Amniotic epithelial cell (primary cell): ENCODE results near the gene ARHGEF37.
"Not testable (repeated sequence)": the region's sequence is repeated elsewhere in the genome, so short reads cannot be mapped to it uniquely, and the experiment has no call there.

Source experiments
- DNase-seq: peaks from one replicate; pipeline ENCODE4 v3.0.0-alpha.2; 2010; ENCODE audit warnings: low read depth

ARHGEF37 gene

DNA sequence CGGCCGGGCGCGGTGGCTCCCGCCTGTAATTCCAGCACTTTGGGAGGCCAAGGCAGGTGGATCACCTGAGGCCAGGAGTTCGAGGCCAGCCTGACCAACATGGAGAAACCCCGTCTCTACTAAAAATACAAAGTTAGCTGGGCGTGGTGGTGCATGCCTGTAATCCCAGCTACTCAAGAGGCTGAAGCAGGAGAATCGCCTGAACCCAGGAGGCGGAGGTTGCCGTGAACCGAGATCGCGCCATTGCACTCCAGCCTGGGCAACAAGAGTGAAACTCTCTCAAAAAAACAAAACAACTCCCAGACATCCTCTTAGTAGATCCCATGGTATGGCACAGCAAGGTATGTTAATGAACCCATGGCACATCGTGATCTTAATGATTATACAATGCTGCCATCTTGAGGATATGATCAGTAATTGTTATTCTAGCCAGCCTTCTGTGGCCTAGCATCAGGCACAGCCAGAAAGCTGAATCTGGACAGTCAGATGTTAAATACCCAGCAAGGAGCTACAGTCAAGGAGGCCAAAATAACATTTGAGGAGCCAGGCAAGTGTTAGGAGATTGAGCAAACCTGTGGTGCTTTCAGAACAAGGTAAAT, 16.7 kb upstream of the ARHGEF37 start:
- peak; percentile 81 for DNase-seq

DNA sequence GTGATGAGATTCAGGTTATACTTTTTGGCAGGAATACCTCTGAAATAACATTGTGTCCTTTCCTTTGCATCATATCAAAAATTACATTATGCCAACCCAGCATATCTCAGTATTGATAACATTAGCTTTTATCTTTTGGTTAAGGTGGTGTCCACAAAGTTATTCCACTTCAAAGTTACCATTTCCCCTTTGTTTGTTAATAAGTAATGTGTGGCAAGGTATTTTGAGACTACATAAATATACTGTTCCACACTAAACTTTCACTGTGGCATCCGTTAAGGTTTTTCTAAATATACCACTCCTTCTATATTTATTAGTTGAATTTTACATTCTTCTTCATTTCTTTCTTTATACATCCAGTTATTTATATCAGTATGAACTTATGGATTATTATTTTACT, 14.1 kb upstream of the ARHGEF37 start:
- DNase-seq = no peak

DNA sequence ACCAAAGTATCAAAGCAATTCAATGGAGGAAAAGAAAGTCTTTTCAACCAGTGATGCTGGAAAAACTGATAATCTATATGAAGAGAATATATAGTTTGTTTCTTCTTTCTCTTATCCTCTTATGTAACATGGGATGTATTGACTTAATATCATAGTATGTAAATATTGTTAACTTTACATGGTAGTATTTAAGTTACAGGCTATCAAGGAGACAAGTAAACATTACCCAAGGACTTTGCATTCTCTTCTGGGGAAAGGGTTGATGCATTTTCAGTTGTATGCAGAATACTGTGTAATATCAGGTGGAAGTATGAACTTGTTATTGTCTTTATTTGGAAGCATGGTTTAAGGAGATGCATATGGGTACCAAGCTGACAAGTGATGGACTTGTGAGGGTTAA, 9.1 kb upstream of the ARHGEF37 start:
- no peak for DNase-seq

DNA sequence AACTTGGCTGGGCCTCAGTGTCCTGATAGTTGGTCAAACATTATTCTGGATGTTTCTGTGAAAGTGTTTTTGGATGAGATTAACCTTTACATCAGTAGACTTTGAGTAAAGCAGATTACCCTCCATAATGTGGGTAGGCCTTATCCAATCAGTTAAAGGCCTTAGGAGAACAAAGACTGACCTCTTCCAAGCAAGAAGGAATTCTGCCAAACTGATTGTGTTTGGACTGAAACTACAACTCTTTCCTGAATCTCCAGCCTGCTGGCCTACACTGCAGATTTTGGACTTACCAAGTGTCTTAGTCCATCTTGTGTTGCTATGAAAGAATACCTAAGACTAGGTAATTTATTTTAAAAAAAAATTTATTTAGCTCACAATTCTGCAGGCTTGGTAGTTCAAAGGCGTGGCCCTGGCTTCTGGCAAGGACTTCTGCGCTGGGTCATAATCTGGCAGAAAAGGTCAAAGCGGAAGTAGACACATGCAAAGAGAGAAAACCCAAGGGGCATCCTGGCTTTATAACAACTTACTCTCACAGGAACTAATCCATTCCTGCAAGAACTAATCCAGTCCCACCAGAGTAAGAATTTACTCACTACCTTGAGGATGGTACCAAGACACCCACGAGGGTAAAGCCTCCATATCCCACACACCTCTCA, 8.6 kb upstream of the ARHGEF37 start:
- DNase-seq = no peak

DNA sequence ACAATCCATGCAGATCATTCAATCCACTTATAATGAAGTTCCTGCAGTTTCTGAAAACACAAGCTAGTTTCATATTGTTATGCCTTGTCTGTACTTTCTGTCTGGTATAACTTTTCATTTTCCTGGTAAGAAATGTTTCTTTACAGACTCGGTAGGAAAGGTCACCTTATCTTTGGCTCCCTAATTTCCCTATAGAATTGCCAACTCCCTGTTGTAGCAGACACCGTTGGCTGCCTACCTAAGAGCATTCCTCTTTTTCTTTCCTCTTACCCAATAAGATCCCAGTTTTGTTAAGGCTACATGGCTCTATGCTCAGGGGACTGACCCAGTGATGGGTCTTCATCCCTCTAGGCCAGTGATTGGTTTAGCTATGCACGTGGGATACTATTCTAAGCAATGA, 6.2 kb upstream of the ARHGEF37 start:
- DNase-seq = no peak

DNA sequence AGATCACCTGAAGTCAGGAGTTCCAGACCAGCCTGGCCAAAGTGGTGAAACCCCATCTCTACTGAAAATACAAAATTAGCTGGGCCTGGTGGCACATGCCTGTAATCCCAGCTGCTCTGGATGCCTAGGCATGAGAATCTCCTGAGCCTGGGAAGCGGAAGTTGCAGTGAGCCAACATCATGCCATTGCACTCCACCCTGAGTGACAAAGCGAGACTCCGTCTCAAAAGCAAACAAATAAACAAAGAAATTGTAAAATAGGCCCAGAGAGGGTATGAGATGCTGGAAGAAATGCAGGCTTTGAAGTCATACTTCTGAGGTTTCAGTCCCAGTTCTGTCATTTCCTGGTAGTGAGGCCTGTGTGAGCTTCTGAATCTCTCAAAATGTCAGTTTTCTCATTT, 5.3 kb upstream of the ARHGEF37 start:
- DNase-seq = no peak

DNA sequence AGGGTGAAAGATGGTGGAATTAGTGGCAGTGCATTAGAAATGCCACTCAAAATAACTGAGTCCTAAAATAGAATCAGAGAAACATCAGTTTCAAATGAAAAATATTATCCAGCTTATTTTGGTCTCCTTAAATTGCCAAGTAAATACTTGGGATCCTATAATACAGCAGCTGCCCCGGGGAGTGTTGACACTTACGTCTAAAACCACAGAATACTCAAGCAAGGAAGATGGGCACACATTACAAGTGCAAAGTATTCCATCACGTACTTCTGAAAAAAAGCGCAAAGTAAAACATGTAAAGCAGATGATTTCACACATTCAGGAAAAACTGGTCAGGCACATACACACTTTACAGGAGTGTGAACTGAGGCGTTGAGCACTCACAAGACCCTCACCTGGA, 2.4 kb upstream of the ARHGEF37 start:
- DNase-seq = no peak

DNA sequence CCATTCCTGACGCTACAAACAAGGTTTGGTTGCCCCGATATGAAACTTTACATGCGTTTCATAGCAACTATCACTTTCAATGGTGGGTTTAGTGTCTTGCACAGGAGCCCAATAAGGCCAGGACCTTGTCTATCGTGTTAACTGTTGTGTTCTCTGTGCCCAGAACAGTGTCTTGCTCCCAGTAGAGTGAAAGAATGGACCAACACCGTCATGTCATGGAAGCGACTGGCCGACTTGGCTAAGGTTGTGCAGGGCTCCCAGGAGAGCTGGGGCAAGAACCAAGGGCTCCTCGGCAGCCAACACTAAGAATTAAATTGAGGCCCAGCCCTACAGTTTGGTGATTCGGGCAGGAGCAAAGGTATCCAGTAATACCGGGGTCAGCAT, 498 bp upstream of the ARHGEF37 start:
- DNase-seq = no peak

DNA sequence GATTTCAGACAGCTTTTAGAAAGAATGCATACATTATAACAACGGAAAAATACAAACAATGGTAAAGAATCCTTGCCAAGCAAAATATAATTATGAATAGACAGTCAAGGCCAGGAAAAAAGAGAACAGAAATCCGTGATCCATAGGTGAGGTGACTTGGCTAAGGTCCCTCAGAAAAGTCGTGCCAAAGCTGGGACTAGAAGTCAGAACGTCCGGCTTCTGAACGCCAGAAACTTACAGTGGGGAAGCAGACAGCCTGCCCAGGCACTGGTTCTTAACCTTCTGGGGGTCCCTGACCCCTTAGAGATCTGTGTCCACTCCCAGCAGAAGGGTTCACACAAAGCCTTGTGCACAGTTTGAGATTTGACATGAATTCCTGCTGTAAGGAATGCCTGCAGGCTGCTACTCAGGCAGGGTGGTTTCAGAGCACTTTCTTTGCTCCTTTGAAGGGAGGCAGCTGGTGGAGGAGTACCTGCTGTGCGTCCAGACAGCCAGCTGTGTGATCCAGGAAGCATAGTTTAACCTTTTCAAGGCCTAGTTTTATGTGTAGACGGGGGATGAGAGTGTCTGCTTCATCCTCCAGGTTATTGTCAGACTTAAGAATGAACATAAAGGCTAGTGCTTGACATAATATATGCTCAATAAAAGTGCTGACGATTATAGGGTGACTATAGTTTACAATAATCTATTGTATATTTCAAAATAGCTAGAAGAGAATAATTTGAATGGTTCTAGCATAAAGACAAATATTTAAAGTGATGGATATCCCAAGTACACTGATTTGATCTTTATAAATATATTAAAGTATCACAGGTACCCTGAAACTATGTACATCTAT, 852 bp downstream of the ARHGEF37 start:
- no peak for DNase-seq

DNA sequence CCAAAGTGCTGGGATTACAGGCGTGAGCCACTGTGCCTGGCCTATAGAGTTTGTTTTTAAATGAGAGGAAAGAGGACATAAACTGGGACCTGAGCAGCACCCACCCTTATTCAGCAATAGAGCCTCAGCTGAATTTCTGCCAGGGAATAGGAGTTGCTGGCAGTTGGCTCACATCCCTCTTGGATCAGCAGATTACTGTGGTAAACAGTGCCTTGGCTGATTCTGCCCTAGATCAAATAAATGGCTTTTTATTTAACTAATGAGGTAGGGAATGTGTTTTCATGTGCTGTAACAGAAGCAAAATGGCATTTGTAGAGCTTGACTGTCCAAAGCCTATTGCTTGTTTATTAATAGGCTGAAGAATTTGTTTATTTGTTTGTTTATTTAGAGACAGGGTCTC, 2.1 kb downstream of the ARHGEF37 start:
- peak; percentile 19 for DNase-seq

DNA sequence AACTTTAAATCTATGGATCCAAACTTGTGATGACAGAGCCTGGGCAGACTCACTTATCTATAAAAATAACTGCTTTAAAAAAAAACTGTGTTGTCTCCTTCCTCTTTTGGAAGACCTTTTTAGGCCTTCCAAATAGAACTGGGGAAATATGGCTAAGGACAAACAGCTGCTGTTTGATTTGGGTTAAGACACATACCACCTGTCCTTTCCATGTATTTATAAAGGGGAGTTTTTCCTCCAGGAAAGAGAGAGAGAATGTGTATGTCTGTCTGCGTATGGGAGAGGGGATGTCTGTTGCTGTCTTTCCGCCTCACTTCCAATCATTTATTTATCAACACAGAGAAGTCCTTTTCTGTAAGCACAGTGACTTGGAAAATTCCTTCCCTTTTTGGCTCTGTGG, 2.8 kb downstream of the ARHGEF37 start:
- no peak for DNase-seq

DNA sequence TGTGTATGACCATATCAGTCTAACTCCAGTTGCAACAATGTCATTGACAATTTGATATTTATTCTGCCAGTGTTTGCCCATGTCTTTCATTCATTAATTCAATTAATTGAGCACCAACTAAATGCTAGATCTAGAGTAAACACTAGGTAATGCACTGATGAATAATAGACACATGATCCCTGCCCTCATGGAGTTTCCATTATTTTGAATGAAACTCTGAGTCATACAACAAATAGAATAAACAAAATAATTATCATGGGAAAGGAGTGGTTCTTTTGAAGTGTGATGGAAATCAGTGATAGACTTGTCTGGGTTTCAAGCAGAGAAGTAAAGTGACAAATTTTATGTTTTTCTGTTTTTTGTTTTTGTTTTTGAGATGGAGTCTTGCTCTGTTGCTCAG, 4.6 kb downstream of the ARHGEF37 start:
- DNase-seq = no peak

DNA sequence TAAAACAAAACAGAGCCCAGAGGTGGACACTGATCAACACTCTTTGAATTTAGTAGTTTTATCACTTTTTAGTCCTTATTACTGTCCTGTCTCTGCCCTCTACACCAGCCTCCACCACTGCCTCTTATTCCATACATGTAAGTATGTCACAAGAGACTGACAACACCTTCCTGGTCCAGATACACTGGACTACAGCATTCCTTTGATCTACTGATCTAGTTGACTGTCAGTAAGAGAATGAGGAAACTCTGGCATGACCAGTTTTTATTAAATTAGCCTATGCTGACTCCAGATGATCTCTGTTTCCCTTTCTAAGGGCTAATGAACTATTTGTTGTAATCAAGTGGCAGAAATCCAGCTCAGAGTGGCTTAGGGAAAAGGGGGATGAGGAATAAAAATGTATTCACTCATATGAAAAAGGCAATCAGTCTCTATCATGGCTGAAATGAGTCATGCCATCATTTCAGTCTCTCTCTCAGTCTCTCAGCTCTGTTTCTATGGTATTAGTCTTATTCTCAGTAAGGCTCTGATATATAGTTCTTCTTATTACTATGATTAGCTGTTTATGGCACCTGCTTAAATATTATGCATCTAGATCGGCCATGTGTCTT, 5.5 kb downstream of the ARHGEF37 start:
- DNase-seq = peak; percentile 29

DNA sequence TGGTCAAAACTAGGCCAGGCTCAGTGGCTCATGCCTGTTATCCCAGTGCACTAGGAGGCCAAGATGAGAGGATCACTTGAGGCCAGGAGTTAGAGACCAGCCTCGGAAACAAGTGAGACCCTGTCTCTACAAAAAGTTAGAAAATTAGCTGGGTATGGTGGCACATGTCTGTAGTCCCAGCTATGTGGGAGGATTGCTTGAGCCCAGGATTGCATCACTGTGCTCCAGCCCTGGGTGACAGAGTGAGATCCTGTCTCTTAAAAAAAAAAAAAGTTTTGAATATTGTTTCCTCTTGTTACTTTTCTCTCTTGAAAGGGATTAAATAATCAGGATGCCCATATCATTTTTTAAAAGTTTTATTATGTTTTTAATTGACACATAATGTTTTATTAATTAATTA, 7.6 kb downstream of the ARHGEF37 start:
- DNase-seq = no peak

DNA sequence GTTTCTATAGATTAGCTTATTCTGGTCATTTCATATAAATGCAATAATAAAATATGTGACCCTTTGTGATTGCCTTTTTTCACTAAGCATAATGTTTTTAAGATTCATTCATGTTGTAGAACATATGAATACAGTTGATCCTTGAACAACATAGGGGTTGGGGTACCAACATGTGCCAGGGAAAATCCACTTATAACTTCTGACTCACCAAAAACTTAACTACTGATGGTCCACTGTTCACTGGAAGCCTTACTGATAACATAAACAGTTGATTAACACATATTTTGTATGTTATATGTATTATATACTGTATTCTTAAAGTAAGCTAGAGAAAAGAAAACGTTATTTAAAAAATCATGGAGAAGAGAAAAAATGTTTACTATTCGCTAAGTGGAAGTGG, 12.1 kb downstream of the ARHGEF37 start:
- DNase-seq = no peak

DNA sequence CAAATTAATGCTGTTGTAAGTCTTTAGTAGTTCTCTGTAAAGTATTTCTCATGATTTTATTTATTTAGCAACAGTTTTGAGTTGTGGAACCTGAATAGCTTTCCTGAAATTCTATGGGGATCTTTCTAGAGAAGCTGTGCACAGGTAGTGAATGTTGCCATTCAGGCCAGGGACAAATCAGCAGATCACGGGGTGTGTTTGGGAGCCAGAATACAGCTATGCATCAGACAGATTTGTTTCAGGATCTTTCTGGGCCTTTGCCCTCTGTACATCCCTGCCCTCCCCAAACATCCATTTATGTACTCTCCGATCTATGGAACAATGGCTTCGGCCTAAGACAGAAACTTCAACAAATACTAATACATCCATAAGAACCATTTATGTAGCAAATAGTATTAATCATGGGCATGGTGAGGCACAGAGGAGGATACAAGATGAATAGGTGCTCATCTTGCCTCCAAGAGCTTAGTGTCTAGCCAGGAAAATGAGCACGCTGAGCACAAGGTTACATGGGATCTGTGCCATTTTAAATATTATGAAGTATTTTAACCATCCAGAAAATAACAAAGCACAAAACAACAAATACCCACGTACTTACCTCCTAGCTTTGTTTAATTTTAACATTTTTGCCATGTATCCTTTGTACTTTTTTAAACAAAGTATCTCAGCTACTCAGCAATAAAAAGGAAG, 13.1 kb downstream of the ARHGEF37 start:
- DNase-seq = no peak

DNA sequence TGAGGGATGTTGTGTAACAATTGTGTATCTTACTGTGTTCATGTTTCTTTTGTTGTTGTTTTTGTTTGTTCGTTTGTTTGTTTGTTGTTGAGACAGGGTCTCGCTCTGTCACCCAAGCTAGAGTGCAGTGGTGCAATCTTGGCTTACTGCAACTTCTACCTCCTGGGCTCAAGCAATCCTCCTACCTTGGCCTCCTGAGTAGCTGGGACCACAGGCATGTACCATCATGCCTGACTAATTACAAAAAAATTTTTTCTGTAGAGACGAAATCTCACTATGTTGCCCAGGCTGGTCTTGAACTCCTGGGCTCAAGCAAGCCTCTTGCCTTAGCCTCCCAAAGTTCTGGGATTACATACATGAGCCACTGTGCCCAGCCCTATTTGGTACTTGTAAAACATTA, 13.8 kb downstream of the ARHGEF37 start:
- peak; percentile 37 for DNase-seq

DNA sequence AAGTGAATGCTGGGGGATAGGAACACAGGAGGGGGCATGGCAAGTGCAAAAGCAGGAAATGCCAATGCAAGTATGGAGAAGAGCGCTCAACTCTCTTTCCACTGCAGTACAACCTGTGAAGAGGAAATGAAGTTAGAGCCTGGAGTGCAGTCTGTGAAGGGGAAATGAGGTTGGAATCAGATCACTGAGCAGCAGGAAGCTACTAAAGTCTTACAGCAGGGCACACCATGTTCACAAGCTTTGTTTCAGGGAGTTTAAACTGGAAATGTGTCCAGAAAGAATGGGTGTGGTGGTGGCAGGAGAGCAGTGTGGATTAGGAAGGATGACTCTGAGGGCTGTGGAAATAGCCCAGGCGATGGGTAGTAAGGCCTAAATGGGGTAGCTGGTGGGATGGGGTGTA, 15.4 kb downstream of the ARHGEF37 start:
- DNase-seq = no peak

DNA sequence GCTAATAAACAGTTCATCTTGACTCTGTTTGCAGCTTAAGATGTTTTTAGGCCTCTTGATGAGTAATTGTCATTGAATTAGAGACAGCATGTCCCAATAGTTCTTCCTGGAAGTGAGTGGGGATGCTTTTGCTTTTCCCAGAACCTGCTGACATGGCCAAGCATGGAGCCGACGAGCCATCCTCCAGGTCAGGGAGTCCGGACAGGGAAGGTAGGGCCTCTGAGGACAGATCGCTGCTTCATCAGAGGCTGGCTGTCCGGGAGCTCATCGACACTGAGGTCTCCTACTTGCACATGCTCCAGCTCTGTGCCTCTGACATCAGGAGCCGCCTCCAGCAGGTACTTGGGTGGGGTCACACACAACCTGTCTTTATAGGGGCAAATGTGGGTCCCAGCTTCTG, 16.3 kb downstream of the ARHGEF37 start:
- DNase-seq = no peak

DNA sequence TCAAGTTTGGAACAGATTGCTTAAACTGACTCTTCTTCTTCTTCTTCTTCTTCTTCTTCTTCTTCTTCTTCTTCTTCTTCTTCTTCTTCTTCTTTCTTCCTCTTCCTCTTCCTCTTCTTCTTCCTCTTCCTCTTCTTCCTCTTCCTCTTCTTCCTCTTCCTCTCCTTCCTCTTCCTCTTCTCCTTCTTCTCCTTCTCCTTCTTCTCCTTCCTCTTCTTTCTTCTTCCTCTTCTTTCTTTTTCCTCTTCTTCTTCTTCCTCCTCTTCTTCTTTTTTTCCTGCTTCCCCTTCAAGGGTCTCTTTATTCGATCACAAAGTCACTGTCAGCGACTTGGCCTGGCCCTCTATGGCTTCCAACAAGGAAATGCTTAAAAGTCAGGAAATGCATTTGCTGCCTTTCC, 16.9 kb downstream of the ARHGEF37 start:
- not testable (repeated sequence) for DNase-seq

DNA sequence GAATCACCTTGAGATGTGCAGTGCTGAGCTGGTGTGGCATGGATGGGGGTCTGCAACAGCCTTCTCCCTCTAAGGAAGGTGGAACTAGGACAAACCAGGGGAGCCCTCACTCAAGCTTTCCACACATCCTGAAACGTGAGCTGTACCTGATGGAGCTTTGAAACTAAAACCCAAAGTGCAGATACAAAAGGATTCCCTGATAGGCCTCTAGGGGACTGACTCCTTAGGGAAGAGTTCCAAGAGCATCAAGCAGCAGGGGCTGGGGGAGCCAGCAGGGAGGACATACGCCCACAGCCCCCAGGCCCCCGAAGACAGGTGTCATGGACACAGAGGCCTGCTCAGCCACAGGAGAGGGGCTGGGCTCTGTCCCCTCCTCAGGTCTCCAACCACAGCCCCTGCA, 17.7 kb downstream of the ARHGEF37 start:
- no peak for DNase-seq

DNA sequence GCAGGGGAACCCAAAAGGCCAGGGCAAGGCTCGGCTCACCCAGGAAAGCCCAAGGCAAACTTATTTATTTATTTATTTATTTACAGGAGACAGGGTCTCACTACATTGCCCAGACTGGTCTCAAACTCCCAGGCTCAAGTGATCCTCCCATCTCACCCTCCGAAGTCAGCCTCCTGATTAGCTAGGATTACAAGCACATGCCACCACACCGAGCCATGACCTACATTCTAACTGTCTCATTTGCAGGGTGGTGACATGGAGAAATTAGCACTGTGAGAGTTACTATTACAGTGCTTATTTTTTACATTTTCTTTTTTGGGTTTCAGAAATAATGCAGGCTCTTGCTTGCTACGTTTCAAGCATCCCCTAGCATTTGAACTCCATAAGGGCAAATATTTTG, 18.1 kb downstream of the ARHGEF37 start:
- DNase-seq = no peak
